GM18519 (cell line): ENCODE data around the gene TMEM72.
"Not testable (repeated sequence)": the region's sequence is repeated elsewhere in the genome, so short reads cannot be mapped to it uniquely, and the experiment has no call there.

ENCODE experiments used
- ATAC-seq: cut with Tn5 transposase; IDR thresholded peaks from one replicate; pipeline ENCODE4 v1.9.1; 2021; ENCODE audit warnings: mild to moderate bottlenecking, moderate library complexity; ENCODE audit not compliant: unreplicated experiment, low FRiP score

Gene TMEM72

DNA sequence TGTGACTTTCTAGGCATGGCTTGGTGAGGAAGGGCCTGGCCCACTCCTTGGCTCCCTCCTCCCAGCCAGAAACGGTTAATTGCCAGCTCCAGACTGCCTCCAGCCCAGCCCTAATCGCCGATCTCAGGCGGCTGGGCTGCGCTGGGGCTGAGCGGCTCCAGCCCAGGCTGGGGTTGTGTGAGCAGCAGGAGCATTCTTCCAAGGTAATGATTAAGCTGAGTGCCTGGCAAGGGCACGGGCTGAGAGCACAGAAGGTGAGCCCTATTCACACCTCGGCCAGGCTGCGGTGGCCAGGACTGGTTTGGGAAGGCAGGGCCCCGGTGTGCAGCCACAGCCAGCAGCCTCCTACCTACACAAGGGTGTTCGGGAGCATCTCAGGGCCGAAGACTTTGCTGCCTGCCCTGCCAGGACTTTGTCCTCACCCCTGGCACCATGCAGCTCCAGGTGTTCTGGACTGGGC is at the start of gene TMEM72:
TSS of gene TMEM72 (plus strand) at position 257 of the 460 bp plus-strand sequence. CDS start at position 433, 176 bp downstream.
- no peak for ATAC-seq

DNA sequence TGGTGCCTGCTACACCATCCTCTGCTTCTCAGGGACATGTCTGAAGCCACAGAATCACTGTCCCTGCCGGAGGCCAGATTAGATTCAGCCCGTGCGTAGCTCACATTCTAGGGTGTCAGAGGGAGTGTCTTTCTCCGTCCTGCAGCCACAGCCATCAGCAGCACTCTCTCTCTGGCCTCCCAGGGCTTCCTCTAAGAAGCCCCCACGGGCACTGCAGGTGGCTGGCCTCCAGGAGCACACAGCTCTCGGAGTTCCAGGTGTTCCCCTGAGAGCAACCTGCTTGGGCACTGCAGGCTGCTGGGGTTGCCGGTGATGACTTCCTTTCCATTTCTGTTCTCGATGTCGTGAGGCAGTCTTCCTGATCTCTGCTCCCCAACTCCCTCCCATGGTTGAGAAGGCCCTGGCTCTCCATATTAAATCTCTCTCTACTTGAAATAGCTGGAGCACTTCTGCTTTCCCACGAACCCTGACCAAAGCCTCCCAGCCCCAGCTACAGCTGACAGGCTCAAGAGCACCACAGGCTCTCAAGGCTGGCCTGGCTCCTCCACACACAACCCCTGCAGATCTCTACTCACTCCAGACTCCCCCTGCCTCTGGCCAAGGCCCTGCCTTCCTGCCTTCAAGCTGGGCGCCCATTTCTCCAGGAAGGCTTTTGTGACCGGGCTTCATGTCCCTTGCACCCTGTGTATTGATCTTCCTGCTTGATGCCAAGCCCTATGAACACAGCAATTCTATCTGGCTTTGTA is 49.0 kb upstream of the TMEM72 start:
- no peak for ATAC-seq

DNA sequence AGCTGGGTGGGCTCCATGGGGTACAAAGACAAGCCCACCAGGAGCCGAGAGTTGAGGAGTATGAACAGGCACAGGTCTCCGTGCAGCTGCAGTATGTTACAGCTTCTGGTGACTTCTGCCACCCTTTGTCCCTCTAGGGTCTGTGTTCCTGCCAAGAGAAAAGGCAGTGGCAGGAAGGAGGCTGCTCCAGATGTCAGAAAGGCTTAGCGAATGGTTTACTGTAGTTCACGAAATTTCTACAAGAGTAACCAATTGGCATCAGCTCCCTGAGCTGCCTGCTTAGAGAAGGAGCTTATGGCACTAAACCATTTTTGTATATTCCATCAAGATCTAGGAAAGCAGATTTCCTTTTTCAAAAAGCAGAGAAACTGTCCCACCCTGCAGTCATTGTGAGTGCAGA is 48.2 kb upstream of the TMEM72 start:
- no peak for ATAC-seq

DNA sequence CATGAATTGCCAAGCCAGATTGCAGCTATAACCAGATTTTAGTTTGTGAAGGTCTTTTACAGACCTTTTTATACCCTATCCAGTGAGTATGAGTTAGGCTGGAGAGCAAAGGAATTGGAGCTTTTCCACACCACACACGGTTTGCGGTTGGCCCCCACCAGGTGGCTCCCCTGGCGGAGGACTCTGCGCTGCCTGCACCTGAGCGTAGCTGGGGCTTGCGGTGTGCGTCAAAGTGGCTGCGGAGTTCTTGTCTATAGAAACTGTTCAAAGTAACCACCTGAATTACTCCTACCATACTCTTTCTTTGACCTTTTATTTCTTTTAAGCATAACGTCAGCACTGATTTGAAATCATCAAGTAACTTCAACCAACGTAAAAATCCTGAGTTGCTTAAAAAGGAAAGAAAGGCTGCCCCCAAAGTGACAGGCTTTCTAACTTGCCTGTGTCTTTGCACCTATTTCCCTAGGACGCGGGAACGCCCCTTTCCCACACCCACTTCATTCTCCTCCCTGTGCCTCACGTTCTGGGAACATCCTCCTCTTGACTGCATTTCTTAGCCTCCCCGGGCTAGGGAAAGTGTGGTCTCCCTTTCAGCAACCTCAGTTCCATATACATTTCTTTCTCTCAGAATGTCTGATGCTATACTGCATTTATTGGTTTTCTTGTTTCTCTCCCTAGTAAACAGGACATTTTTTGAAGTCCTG is 47.6 kb upstream of the TMEM72 start:
- ATAC-seq: no peak

DNA sequence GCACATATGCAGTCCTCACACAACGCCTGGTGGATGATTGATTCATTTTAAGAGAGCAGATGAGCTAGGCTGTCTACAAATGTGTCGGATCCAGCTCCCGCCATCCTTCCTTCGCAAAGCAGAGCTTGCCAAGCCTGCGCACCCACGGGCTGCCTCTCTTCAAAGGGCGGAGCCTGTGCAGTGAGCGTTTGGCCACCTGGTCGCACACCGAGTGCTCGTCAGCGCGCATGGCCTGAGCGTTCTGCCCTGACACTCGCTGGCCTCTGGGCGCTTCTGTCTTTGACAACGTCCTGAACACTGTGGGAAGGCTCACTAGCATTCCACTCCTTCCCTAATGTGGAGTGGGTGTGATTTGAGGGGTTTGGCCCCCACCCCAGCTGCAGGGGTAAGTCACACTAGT is 47.1 kb upstream of the TMEM72 start:
- no peak for ATAC-seq

DNA sequence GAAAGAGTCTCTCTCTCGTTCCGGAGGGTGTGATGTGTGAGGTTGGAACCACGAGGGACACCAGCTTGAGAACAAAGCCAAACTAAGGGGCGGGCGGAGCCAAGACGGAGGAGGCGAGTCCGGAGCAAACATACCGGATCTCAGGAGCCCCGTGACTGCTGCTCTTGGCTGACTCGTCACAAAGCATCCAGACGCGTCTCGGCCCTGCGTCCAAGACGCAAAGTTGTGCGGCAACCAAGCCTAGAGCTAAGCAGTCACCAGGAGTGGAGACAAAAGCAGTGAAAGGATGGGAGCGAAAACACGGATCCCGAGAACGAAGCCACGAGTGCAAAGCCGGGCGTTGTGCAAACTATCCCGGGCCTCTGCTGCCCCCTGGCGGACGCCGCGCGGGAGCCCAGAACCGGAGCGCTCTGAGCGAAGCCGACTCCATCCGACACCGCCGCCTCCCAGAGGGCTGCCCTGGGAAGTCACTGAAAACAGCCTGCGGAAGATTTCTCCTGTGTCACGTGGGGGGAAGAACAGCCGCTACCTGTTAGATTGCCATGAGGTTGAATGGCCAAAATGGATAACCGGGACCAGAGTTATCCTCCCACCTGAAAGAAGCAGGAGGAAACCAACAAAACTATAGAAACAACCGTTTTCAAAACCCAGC is 46.4 kb upstream of the TMEM72 start:
- peak; percentile 61 for ATAC-seq

DNA sequence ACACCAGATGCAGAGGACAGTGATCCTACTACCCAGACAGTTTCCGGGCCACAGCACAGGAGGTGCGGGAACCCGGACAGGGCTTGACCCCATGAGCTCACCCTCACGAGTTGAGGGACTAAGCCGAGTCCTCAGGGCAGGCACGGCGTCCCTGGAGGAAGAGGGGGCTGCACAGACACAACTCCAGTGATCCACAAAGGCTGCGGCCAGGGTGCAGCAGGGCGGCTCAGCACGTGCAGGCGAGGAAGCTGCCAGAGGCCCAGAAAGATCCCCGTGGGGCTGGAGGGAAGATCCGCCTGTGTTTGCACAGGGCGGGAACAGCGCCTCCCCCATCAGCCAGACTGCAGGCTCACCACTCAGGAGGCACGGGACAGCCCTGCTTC is 45.9 kb upstream of the TMEM72 start:
- no peak for ATAC-seq

DNA sequence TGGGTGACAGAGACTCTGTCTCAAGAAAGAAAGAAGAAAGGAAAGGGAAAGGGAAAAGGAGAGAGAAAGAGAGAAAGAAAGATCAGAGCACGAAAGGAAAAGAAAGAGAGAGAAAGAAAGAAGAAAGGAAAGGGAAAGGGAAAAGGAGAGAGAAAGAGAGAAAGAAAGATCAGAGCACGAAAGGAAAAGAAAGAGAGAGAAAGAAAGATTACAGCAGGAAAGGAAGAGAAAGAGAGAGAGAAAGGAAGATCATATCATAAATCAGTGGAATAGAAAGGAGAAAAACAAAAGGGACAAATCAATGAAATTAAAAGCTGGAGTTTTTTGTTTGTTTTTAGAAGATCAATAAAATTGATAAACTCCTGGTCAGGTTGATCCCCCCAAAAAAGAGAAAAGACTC is 44.8 kb upstream of the TMEM72 start:
- not testable (repeated sequence) for ATAC-seq

DNA sequence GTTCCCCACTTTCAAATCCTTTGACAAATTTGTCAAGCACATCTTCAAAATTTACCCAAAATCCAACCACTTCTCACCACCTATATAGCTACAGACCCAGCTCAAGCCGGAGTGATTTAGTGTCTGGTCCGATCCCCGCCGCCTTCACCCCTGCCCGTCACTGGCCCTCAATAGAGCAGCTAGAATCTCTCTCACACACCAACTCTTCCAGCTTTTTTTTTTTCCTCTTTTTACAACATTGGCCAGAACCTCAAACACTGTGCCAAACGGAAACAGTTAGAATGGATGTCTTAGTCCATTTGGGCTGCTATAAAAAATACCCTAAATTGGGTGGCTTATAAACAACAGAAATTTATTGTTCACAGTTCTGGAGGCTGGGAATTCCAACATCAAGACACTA is 41.1 kb upstream of the TMEM72 start:
- ATAC-seq: no peak

DNA sequence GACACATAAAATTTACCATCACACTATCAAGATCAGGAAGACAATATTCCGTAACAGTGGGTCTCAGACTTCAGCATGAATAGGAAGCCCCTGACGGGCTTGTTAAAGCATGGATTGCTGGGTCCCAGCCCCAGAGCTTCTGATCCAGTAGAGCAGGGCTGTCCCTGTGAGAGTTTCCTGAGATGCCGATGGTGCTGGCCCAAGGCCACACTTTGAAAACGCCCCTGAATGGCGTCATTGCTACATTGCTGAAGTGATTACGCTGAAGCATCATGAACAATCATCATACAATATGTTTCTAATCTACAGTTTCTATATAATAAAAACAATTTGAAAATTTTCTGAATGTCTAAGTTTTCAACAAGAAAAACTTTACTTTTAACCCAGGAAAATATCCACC is 38.0 kb upstream of the TMEM72 start:
- no peak for ATAC-seq

DNA sequence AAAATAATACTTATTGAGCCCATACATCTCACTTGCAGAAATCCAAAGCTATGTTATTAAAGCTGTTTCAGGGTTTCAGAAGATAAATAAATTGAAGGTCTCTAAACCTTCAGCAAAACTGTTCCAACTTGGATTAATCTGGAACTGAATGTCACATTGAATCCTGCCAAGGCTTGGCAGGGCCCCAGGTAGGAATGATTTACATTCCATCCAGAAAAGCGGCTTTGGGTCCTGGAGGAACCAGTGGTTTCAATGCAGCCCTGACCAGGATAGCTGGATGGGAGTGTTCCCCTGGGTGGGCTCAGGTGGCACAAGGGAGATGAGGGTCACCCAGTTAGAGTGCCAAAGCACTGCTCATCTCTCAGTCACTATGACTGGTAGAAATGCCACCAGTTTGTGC is 37.0 kb upstream of the TMEM72 start:
- ATAC-seq: no peak

DNA sequence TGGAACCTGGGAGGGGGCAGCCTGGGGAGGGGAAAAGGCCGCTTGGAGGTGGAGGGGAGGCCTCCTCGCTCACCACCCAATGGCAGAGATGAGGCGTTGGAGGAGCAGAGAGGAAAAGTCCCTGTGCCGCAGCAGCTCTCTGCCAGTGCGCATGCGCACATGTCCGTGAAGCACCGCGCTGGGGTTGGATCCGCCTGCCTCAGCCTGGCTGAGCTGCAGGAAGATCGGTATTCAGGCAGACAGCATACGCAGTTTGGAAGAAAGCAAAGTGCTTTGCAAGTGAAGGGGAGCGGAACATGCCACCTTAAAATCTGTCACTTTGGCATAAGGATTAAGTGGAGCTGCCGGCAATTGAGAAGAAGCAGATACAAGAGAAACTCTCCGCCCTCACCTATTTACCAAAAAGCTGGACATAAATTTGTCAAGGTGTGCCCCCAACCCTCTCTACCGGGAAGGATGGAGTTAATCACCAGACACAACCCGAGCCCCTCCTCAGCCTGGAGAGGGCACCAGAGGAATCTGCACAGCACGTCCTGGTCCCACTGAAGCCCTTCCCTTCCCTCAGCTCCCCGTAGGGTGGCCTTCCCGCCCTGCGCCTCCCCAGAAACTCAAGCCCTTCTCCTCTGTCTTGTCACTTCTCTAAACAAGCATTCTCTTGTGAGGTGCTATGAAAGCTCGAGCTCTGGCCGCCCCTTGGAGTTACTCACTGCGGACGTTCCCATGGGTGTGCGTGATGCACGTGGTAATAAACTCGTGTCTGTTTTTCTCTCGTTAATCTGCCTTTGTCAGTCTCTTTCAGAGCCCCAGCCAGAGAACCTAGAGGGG is 32.2 kb upstream of the TMEM72 start:
- ATAC-seq: peak; percentile 78

DNA sequence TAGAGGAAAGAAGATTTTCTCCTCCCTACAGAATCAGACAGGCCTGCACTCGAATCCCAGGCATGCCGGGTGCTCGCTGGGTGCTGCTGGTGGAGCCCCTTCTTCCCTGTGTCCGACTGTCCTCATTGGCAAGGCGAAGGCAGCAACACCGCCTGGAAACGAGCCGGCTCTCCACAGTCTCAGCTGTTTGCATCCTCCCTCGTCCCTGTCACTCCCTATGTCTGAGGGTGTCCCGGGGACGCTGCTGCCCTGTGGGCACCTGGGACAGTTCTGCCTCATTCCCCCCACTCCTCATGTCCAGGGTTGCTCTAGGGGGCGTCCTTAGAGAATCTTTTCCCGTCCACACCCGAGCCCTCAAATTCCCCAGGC is 31.6 kb upstream of the TMEM72 start:
- ATAC-seq: no peak

DNA sequence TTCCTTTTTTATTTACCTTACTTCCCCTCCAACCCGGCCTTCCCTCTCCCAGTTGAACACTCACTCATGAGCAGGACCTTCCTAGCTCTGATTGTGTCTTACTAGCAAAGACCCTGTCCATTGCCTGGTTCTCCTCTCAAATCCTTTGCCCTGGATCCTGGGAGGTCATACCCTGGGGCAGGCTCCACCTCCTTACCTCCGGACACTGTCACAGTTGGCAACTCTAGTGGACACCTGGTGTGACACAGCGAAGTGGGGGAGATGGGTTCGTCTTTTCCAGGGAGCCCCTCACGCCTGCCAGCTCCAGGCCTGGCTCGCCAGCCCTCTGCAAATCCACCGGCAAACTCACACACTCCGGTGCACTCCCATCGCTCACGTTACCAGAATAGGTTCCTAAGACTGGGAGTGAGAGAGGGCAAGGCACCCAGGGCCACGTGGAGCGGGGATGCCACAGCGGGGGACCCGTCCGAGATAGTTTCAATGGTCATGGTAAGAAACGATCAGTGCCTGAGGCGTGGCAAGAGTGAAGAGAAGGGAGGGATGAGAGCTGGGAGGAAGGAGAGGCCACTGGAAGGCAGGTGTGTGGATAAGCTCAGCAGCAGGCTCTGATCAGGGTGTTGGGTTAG is 30.9 kb upstream of the TMEM72 start:
- ATAC-seq: no peak

DNA sequence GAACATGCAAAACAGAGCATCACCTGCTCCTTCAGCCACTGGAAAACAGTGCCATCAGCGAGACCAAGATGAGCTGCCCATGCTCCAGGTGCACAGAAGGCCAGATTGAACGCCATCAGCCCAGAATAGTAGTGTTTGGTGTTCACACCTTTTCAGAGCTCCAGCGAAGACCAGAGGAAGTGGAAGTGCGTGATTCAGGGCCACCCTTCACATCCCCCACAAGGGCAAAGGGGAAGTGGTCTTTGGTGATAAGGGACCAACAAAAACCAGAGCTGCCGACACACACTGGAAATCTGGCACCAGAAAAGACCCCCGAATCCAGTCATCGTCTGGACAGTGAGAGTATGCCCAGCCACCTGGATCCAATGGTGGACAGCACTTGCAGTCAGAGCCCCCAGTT is 29.5 kb upstream of the TMEM72 start:
- no peak for ATAC-seq

DNA sequence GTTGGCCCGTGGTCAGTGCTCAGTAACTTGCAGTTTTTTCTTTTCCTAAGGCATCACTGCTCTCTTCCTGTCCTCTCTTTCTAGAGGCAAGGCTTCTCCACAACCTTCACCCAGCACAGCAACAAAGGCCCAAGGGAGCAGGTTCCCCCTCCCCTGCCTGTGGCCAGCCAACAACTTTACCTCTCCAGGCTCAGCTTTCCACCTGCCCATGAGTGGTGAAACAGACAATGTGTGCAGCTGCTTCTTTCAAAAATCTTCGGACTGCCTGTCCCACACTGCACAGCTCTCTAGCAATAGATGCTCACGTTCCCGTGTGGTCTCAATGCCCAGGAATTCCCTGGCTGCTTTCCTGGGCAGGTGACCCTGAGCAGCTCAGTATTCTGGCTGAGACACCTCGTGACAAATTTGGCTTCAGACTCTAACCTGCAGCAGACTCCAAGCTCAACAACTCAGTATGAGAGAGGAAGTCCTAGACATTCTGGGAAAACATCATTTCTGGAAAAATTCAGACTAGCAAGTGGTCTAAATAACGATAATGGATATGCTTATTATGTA is 28.9 kb upstream of the TMEM72 start:
- no peak for ATAC-seq

DNA sequence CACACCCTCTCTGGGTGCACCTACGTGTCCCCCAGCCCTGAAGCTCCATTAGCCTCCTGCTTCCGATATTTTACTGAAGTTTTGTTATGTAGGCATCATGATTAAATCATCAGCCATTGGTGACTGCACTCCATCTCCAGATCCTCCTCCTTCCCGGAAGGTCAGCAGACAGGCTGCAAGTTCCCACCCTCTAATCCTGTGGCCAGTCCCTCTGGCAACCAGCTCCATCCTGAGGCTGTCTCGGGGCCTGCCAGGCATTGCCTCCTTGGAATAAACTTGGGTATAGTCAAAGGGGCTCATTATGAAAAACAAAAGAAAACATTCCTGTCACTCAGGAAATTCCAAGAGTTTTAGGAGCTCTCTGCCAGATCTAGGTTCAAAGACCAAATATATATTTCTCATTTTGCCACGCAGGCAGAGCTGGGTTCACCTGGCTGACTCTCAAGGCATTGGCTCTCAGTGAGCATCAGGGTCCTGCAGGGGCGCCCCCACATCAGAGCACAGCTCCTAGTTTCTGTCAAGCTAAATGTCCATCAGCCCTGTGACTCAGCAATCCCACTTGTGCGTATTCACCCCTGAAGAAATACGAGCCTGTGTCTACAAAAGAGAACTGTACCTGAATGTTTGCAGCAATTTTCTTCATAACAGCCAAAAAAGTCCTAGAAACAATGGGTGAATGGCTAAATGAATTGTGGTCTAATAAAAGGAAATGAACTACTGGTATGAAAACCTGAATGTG is 27.4 kb upstream of the TMEM72 start:
- ATAC-seq: no peak

DNA sequence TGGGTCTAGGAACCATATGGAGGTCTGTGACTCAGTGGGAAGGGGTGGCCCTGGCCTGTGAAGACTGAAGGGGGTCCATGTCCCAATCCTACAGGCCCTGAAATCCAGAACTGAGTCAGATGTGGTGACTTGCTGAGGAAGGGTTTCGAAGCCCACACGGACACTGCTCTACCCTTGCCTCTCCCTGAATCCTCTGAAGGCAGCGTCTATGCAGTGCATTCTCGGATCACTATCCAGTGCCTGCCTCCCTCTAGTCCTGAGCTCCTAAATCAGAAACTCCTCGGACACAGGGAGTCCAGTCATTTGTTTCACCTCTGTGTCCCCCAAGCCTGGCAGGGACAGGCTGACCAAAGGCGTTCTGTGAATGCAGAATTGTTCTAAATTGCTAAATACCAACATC is 25.4 kb upstream of the TMEM72 start:
- no peak for ATAC-seq

DNA sequence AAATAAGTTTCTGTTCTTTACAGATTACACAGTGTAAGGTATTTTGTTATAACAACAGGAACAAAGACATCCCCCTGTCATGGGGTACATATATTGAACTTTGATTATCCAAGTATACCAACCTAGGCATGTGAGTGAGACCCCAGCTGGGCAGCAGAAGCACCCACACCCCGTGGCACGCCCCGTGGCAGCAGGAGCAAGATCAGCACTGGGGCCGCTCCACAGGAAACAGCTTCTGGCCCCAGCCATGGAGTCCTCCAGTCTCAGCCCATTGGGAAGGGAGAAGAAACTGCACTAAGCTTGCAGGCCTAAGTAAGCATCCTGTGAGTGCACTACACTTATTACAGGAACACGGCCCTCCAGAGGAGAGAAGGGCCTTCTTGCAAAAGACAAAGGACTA is 24.2 kb upstream of the TMEM72 start:
- no peak for ATAC-seq
